Stromal cell of bone marrow (primary cell): Measurements from ENCODE around the gene PTGIS.
"Not testable (repeated sequence)": the region's sequence is repeated elsewhere in the genome, so short reads cannot be mapped to it uniquely, and the experiment has no call there.

ENCODE experiments used
- DNase-seq: peaks from one replicate; pipeline ENCODE4 v3.0.0-alpha.2; 2012; ENCODE audit warnings: low read depth

PTGIS gene

GRCh38 chr20:49567421-49568277 lies at the start of gene PTGIS:
PTGIS (minus strand) TSS chr20:49568137; CDS start chr20:49568116, 21 bp downstream.
- DNase-seq = no peak

- DNase-seq = not testable (repeated sequence)
These were observed 49.5 kb upstream of the PTGIS start for GRCh38 chr20:49617394-49617793.

DNA sequence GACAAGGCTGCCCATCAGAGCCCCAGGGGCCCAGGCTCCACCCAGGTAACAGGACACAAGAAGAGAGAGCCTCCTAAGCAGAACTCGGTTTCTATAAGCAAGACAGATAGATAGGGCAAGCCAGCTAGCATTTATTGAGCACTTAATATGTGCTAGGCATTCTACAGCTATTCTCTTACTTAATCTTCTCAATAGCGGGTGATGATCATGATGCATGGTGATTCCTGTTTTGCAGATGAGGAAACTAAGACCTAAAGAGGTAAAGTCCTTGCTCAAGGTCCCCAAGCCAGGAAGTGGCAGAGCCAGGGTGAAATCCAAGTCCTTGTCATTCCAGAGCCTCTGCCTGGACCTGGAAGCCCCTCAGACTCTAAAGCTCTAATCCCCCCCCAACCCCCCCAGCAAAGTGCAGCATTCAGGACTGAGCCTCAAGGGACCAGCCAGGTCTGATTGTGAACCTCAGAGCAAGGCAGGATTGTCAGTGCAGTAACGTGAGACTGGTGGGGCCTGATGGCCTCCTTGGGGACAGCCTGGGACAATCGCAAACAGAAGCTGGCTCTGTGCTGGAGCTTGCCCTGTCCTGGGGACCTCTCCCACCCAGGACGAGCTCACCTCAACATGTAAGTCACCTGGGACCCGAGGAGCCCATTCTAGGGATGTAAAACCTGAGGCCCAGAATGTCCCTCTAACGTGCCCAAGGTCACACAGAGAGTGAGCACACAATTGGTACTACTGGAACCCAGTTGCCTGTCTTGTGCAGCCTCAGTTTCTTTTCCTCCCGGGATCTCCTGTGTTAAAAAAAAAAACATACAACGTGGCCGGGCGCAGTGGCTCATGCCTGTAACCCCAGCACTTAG lies 48.4 kb upstream of the PTGIS start:
- DNase-seq = no peak

GRCh38 chr20:49615401-49616153 lies 47.6 kb upstream of the PTGIS start:
- DNase-seq = no peak

DNA sequence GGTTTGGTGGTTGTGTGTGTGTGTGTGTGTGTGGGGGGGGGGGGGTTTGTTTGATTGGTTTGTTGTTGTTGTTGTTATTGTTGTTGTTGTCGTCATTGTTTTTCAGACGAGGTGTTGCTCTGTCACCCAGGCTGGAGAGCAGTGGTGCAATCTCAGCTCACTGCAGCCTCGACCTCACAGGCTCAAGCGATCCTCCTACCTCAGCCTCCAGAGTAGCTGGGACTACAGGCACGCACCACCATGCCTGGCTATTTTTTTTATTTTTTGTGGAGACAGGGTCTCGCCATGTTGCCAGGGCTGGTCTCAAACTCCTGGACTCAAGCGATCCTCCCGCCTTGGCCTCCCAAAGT lies 47.1 kb upstream of the PTGIS start:
- DNase-seq = not testable (repeated sequence)

DNA sequence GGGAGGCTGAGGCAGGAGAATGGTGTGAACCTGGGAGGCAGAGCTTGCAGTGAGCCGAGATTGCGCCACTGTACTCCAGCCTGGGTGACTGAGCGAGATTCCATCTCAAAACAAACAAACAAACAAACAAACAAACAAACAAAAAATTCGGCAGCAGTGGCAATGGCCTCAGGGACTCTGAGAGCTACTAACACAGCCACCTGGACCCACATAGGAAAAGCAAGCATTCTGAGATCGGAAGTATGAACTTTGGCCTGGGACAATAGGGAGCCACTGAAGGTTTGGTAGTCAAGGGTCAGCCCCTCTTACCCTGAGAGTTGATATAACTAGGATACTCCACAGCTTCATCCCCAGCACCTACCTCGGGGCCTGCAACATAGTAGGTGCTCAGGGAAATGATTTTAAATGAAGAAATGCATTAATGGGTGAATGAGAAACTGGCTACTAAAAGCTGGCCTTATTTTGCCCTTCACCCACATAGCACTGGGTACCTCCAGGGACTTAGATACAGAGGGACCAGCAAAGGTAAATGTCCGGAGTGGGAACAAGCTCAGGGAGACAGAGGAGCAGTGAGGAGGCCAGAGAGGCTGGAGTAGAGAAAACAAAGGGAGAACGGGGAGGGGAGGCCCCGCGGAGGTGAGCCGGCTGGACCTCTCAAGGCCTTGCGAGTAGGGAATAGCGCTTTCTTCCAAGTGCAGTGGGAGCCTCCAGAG lies 46.6 kb upstream of the PTGIS start:
- DNase-seq = no peak

DNA sequence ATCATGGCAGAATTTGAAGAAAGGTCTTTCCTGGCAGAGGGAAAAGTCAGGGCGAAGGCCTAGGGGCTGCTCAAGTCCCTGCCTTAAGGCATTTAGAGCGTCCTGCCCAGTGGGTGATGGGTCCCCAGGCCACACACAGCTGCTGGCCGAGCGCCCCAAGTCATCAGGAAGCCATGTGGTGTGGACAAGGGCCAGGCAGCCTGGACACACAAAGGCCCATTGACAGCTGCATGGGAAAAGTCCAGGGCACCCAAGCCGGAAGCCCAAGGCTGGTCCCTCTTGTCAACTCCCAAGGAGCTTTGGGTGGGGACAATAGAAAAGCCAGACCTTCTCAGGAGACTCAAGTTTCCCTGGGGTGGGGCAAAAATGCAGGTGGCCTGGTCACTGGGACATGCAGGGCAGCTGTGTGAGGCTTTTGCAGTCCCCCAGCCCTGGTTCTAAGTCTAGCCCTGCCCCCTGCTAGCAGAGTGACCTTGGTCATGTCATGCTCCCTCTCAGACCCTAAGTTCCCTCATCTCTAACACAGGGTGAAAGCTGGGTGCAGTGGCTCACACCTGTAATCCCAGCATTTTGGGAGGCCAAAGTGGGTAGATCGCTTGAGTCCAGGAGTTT lies 44.3 kb upstream of the PTGIS start:
- no peak for DNase-seq

- not testable (repeated sequence) for DNase-seq
These were observed 43.7 kb upstream of the PTGIS start for GRCh38 chr20:49611539-49612126.

DNA sequence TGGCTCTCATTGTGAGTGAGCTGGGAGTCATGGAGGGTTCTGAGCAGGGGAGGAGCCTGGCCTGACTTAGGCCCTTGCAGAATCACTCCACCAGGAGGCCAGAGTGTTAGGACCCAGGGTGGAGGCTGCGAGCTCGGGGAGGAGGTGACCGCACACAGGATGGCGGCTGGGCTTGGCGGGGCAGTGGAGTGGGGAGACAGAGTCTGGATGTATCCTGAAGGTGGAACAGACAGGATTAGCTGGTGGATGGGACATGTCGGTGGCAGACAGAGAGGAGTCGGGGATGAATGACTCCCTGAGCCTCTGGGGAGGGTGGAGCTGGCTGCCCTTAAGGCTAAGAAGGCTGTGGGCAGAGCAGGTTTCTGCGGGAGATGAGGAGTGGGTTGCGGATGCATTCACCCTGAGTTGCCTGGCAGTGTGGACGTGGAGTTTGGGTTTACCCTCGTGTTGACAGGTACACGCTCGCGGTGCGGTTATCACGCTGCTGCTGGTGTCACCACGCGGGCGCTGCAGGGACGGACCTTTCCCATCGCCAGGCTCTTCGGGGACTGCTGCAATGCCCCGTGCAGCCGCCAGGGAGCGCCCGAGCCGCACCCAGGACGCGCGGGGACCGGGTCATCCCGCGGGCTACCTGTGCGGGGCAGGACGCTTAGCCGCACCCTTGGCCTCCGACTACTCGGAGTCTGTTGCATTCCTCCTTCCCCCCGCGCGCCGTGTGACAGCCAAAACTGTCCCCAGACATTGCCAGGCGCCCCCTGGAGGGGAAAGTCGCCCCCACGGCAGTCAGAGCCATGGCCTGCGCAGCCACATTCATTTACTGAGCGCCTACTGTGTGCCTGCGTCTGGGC lies 43.0 kb upstream of the PTGIS start:
- DNase-seq = no peak

GRCh38 chr20:49608752-49609670 lies 41.1 kb upstream of the PTGIS start:
- DNase-seq = no peak

DNA sequence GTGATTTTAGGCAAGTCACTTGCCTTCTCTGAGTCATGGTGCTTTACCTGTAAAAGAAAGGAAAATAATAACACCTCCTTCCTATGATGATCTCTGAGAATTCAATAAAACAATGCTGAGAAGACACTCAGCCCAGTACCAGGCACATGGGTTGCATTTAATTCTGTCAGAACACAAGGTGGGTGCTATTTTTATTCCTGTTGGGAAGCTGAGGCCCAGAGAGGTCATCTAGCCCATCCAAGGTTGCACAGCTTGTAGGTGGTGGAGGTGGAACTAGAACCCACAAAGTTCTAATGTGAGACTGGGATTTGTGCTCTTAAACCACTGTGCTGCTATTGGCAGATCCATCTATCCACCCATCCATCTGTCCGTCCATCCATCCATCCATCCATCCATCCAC lies 39.6 kb upstream of the PTGIS start:
- DNase-seq = no peak

DNA sequence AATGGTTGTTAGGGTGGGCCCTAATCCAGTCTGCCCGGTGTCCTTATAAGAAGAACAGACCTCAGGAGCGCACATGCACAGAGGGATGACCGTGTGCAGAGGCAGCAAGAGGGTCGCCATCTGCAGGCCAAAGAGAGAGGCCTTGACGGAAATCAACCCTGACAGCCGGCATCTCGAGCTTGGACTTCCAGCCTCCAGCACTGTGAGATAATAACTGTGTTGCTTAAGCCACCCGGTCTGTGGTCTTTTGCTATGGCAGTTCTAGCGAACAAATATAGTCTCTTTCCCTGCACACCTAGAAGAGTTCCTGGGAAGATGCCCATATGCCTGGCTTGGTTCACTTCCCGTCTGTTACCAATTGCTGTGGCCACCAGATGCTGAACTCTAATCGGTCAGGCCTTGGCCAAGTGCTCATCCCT lies 35.3 kb upstream of the PTGIS start:
- DNase-seq = no peak

DNA sequence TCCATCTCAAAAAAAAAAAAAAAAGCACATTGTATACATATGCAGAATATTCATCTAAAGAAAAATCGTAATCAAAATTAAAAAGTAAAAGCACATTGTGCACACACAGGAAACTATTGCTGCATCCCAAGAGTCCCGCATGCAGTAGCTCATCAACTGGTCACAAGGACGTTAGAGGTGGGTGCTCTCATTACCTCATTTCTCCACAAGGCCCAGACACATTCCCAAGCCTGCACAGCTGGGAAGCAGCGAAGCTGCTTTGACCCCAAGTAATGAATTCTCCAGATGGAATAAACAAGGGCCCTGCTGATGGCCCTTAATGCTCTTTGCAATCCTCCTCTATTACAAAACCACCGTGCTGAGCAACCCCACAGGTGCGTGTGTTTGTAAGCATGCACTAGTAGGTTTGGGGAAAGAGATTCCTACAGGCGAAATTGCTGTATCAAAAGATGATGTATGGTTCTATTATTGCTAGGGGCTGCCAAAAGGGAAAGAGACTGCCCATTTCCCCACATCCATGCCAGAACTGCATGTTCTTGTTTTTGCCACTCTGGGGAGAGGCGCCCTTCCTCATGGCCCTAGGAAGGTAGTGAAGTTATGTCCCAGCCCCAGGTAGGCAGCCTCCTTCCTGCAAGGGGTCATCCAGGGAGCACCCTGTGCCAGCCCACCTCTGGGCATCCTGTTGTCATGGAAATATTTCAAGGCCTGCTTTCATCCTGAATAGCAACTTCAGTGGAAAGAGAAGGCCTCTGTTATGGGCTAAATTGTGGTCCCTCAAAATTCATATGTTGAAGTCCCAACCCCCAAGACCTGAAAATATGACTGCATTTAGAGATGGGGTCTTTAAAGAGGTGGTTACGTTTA lies 34.6 kb upstream of the PTGIS start:
- no peak for DNase-seq

- DNase-seq = no peak
These were observed 33.4 kb upstream of the PTGIS start for GRCh38 chr20:49601153-49601924.

DNA sequence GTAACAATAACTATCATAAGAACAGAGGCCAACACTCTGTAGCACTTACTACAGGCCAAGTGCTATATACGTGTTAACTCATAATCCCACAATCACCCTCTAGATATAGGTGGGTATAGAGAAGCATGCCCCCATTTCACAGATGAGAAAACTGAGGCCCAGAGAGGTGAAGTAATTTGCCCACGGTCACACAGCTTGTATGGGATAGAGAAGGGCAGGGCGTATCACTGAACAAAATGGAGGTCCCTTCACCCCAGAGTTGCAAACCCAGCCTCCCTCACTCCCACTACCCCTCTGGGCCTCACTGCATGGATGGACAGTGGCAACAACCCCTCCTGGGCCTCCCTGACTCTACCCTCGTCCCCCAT lies 31.8 kb upstream of the PTGIS start:
- DNase-seq = no peak

DNA sequence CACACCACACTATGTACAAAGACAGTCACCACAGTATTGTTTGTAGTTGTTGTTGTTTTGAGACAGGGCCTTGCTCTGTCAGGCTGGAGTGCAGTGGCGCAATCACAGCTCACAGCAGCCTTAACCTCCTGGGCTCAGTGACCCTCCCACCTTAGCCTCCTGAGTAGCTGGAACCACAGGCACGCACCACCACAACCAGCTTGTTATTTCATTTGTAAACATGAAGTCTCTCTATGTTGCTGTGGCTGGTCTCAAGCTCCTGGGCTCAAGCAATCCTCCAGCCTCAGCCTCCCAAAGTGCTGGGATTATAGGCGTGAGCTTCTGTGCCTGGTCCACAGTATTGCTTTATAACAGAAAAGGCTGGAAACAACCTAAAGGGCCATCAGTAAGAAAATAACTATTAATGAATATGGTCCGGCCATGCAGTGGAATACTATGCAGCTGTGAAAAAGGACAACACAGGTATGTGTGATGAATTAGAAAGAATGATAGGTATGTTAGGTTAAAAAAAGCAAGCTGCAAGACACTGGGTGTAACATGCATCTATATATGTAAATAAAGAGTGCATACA lies 30.0 kb upstream of the PTGIS start:
- DNase-seq = no peak
